ENCODE data around the gene FNBP1L. TPM values are rescaled to one million over a fixed set of nuclear protein-coding genes. Genes with fewer than 3 reads are reported as not detected.

FNBP1L gene
- total RNA-seq, 1 donor from 2014 or later = 50.0 TPM

- intact Hi-C loops (cut with DNase I) = no loop called here
- no peak for TF ChIP-seq CTCF (IDR thresholded peaks at IDR 0.05)
- Histone ChIP-seq H3K4me1 (peaks cover 10% of the 10 kb centered on the region), H3K36me3 (peaks cover 59% of the 10 kb centered on the region), H3K9me3 (no peaks in the 10 kb centered on the region), H3K27me3 (no peaks in the 10 kb centered on the region), H3K27ac (no peak overlapping the region), H3K4me3 (no peak overlapping the region)
- ATAC-seq (no peak), DNase-seq (no peak)
These were observed 129.9 kb downstream of the FNBP1L start for GRCh38 chr1:93577536-93578432.

GRCh38 chr1:93578433-93578830 is 130.5 kb downstream of the FNBP1L start:
- H3K27me3 ChIP-seq = no peaks in the 10 kb centered on the region
- no peak overlapping the region for H3K4me3 ChIP-seq
- no peak for TF ChIP-seq CTCF (IDR thresholded peaks at IDR 0.05)
- DNase-seq = no peak
- H3K27ac ChIP-seq = no peak overlapping the region
- ATAC-seq = no peak
- intact Hi-C loops (cut with DNase I) = no loop called here
- no peaks in the 10 kb centered on the region for H3K9me3 ChIP-seq
- peaks cover 11% of the 10 kb centered on the region for H3K4me1 ChIP-seq
- peaks cover 63% of the 10 kb centered on the region for H3K36me3 ChIP-seq

- Histone ChIP-seq H3K27me3 (no peaks in the 10 kb centered on the region), H3K4me1 (peaks cover 18% of the 10 kb centered on the region), H3K9me3 (no peaks in the 10 kb centered on the region), H3K36me3 (peaks cover 65% of the 10 kb centered on the region), H3K4me3 (no peak overlapping the region), H3K27ac (peak overlapping the region; percentile 60)
- peak; percentile 4 for ATAC-seq
- TF ChIP-seq CTCF (IDR thresholded peaks at IDR 0.05) = no peak
- DNase-seq = no peak
- intact Hi-C loops (cut with DNase I) = no loop called here
These were observed 131.2 kb downstream of the FNBP1L start for GRCh38 chr1:93578911-93579825.

GRCh38 chr1:93579891-93580290 is 132.0 kb downstream of the FNBP1L start:
- H3K4me3 ChIP-seq = no peak overlapping the region
- no peak for DNase-seq
- ATAC-seq = peak; percentile 64
- no peak for TF ChIP-seq CTCF (IDR thresholded peaks at IDR 0.05)
- intact Hi-C loops (cut with DNase I) = no loop called here
- peaks cover 61% of the 10 kb centered on the region for H3K36me3 ChIP-seq
- H3K9me3 ChIP-seq = no peaks in the 10 kb centered on the region
- H3K27ac ChIP-seq = peak overlapping the region; percentile 60
- H3K4me1 ChIP-seq = peaks cover 26% of the 10 kb centered on the region
- H3K27me3 ChIP-seq = no peaks in the 10 kb centered on the region

GRCh38 chr1:93581917-93582850 is 134.3 kb downstream of the FNBP1L start:
- Histone ChIP-seq H3K9me3 (no peaks in the 10 kb centered on the region), H3K36me3 (peaks cover 50% of the 10 kb centered on the region), H3K27me3 (no peaks in the 10 kb centered on the region), H3K4me3 (no peak overlapping the region), H3K27ac (no peak overlapping the region), H3K4me1 (peaks cover 26% of the 10 kb centered on the region)
- no peak for DNase-seq
- no peak for TF ChIP-seq CTCF (IDR thresholded peaks at IDR 0.05)
- ATAC-seq = no peak
- intact Hi-C loops (cut with DNase I) = no loop called here
